ENCODE results near the gene ZNG1C.
"Not testable (repeated sequence)": the region's sequence is repeated elsewhere in the genome, so short reads cannot be mapped to it uniquely, and the experiment has no call there.

Gene ZNG1C

GRCh38 chr9:68343992-68344391 lies 102.2 kb downstream of the ZNG1C start:
- not testable (repeated sequence) for DNase-seq
